AG10803 (cell line): Measurements from ENCODE around the gene ELMO3.
A peak's percentile ranks its signal among the peaks of the same experiment; 100 is the strongest.

Source experiments
- DNase-seq: peaks from one replicate; pipeline ENCODE4 v3.0.0; 2010; ENCODE audit warnings: low read depth
- H3K4me3 ChIP-seq: 2 replicates; pipeline ENCODE4 v1.5.1; 2011; ENCODE audit warnings: mild to moderate bottlenecking, low read length, control low read depth
- TF ChIP-seq, protein P1 (sequence below): conservative IDR thresholded peaks from 2 replicates; pipeline ENCODE4 v1.5.1; 2011; ENCODE audit warnings: mild to moderate bottlenecking, low read length, control low read depth, inconsistent platforms

The ELMO3 gene

DNA sequence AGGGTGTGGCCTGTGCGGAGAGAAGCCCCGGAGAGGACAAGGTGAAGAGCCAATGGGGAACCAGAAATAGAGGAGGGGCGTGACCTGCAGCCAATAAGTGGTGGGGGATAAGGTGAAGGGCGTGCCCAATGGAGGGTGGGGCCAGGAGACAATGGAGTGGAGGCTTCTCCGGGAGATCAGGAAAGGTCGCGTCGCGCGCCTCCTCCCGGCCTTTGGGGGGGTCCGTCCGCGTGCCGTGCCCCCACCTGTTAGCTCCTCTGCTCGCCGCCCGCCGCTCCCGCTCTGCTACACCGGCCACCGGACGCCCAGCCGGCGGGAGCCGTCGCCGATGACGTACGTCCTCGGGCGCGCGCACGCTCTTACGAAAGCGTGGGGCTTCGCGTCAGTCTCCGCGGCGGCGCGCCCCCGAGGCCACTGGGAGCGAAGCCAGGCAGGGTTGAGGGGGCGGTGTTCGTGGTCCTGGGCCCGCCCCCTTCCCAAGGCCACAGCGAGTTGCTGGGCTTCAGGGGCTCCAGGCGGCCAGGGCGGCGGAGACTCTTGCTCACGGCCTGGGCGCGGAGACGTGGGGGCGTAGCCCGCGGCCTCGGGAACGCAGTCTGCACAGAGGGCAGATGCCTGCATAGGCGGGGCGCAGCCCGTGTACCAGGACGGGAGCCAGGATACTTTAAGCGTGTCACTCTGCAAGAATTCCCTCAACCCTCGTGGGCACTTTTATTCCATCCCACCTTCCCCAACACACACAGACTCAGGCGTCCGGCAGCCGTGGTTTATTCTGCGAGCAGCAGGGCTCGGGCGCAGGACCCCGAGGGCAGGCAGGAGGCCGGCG is 15.1 kb upstream of the ELMO3 start, which contains the start of gene MATCAP1:
TSS of gene MATCAP1 (minus strand) at position 337 of the 826 bp plus-strand sequence. CDS start 3,353 bp downstream, outside the sequence.
- H3K4me3 ChIP-seq, result peak within 1 kb of the TSS; percentile 72
- peak; percentile 96 for DNase-seq
- TF ChIP-seq, protein P1, sequence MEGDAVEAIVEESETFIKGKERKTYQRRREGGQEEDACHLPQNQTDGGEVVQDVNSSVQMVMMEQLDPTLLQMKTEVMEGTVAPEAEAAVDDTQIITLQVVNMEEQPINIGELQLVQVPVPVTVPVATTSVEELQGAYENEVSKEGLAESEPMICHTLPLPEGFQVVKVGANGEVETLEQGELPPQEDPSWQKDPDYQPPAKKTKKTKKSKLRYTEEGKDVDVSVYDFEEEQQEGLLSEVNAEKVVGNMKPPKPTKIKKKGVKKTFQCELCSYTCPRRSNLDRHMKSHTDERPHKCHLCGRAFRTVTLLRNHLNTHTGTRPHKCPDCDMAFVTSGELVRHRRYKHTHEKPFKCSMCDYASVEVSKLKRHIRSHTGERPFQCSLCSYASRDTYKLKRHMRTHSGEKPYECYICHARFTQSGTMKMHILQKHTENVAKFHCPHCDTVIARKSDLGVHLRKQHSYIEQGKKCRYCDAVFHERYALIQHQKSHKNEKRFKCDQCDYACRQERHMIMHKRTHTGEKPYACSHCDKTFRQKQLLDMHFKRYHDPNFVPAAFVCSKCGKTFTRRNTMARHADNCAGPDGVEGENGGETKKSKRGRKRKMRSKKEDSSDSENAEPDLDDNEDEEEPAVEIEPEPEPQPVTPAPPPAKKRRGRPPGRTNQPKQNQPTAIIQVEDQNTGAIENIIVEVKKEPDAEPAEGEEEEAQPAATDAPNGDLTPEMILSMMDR, result no peak

DNA sequence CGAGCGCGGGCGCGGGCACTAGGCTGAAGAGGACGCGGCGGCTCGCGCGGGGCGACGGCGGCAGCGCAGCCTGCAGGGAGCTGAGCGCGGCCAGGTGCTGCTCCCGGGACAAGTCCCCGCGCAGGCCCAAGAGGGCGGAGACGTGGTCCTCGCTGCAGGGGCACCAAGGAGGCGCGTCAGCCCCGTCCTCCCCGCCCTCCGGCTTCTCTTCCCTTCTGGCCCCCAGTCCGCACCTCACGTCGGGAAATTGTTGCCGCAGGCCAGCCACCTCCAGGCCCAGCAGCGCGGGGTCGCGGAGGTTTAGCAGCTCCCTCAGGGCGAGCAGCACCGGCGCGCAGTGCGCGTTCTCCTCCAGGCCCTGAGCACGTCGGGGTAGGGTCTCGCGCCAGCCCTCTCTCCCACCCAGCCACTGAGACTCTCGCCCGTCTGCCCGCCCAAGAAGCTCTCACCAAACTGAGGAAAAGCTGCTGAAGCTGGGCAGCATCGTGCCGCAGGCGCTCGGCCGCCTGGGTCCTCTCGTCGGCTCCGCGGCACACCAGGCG is 14.4 kb upstream of the ELMO3 start:
- no peak for DNase-seq
- peak overlapping the region; percentile 72 for H3K4me3 ChIP-seq
- TF ChIP-seq, protein P1, result no peak

DNA sequence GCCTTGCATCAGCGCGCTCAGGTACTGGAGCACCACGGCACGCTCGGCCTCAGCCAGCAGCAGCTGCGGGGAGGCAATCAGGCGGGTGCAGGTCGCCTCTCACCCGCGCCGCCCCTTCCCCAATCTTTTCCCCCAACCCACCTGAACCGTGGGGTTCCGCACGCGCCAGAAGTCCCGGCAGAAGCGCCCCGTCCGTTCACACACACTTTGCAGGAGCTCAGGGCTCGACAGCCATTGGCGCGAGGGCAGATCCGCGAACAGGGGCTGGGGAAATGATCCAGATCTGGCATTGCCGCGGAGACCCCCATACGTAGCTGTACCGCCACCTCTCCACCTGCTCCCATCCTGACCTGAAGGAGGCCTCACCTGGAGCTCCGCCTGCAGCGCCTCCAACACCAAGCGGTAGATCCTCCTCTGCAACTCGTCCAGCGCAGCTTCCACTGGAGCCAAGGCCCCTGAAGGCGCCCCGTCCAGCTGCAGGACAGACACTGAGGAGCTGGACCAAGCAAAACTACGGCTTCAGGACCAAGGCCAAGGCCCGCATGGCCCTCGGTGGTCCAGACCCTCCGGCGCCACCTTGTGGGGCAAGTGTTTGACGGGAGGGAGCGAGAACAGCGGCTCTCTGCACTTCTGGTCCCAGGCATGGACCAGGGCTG is 13.8 kb upstream of the ELMO3 start:
- peak; percentile 87 for DNase-seq
- TF ChIP-seq, protein P1, result peak; percentile 84
- H3K4me3 ChIP-seq, result peak overlapping the region; percentile 14

DNA sequence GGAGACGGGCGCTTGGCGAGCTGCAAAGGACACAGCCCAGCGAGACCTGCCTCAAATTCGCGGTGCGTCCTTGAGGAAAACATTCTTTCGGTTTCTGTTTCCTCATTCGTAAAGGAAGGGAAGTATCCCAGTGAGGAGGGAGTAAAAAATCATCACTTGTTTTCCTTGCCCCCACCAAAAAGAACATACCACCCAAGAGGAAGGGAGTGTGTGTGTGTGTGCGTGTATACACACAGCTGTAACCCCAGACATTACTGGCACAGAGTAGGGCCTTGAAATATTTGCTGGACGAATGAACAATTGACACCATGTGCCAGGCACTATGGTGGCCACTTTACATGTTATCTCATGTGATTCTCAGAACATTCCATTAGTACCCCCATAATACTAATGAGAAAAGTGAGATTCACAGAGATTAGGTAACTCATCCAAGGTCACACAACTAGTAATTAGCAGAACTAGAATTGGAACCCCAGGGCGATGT is 13.2 kb upstream of the ELMO3 start:
- no peak for DNase-seq
- peak overlapping the region; percentile 14 for H3K4me3 ChIP-seq
- TF ChIP-seq, protein P1, result no peak

DNA sequence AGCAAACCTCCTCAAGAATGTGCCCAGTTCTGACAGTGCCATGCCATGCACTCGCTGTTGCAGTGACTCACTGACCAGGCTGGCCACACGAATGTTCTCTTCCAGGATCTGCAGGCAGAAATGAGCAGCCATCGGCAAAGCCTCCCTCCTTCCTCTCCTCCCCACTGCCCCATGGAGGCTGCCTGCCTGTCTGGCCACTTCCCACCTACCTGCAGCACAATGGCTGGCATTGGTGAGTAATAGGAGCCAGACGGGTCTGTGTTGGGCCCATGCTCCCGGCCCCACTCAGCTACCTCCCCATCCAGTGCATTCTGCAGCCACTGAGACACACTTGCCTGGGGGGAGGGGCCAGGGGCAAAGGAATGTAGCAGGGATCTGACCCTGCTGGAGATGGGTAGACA is 12.4 kb upstream of the ELMO3 start:
- TF ChIP-seq, protein P1, result no peak
- peak; percentile 49 for DNase-seq

DNA sequence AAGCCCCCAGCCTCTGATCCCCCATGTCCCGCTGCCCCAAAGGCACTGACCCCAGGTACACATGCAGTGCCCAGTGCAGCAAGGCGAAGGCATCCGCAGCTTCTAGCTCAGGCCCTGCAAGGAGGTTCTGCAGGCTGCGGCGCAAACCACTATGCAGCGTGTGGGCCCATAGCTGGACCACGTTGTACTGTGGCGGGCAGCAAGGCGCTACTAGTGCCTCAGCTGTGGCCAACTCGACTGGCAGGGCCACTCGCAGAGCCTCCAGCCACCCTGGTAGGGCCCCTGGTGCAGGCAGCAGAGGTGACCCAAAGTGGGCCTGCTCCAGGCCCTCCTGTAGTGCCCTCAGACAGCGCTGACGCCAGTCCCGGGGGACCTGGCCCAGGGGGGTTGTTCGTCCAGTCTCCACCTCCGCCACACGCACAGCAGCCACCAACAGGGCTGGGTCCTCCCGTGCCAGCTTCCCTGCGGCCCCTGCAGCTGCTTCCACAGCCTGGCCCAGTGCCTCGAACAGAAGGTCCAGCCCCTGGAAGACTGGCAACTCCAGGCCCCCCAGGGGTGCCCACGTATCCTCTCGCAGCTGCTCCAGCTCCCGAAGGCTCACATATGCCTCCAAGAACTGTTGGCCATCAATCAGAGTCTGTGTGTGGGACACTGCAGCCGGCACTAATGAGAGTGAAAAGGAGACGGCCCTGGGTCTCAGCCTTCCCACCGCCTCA is 11.6 kb upstream of the ELMO3 start:
- no peak for DNase-seq
- H3K4me3 ChIP-seq, result no peak overlapping the region
- TF ChIP-seq, protein P1, result no peak

More for the DNA sequence above, 12.4 kb upstream of the ELMO3 start:
- no peak overlapping the region for H3K4me3 ChIP-seq
